ENCODE results near the gene ZBTB37. TPM values are rescaled to one million over a fixed set of nuclear protein-coding genes. Genes with fewer than 3 reads are reported as not detected.
"Not testable (repeated sequence)": the region's sequence is repeated elsewhere in the genome, so short reads cannot be mapped to it uniquely, and the experiment has no call there.

The ZBTB37 gene
- total and polyA plus RNA-seq, 9 donors, result 2.3 to 20.0 (median 14.7) TPM

- DNase-seq, result no peak
- Histone ChIP-seq H3K9me3 (no peaks in the 10 kb centered on the region), H3K4me3 (no peak overlapping the region), H3K4me1 (ENCODE audit: insufficient read depth) (peaks cover 7% of the 10 kb centered on the region), H3K27me3 (no peaks in the 10 kb centered on the region), H3K27ac (no peak overlapping the region), H3K36me3 (no peaks in the 10 kb centered on the region)
- intact Hi-C loops (cut with DNase I), result no loop called here
- no peak for TF ChIP-seq POLR2A (IDR thresholded peaks at IDR 0.05)
- TF ChIP-seq CTCF (IDR thresholded peaks at IDR 0.05), result no peak
- TF ChIP-seq EP300 (IDR thresholded peaks at IDR 0.05), result no peak
- WGBS, 3 donors, result 38 to 93% (median 60%) methylated on average over 2 of the region's 2 CpGs
Observed at GRCh38 chr1:173871500-173871899, 3.3 kb downstream of the ZBTB37 start.

- intact Hi-C loops (cut with DNase I), result no loop called here
- no peak for TF ChIP-seq CTCF (IDR thresholded peaks at IDR 0.05)
- TF ChIP-seq EP300 (IDR thresholded peaks at IDR 0.05), result no peak
- no peak for TF ChIP-seq POLR2A (IDR thresholded peaks at IDR 0.05)
- no peak overlapping the region for H3K27ac ChIP-seq
- no peak overlapping the region for H3K4me3 ChIP-seq
- no peaks in the 10 kb centered on the region for H3K9me3 ChIP-seq
- H3K27me3 ChIP-seq, result no peaks in the 10 kb centered on the region
- H3K36me3 ChIP-seq, result no peaks in the 10 kb centered on the region
- 91 to 97% (median 91%) methylated on average over 5 of the region's 5 CpGs for WGBS, 3 donors
- no peak for DNase-seq
- no peaks in the 10 kb centered on the region for H3K4me1 ChIP-seq (ENCODE audit: insufficient read depth)
Observed at GRCh38 chr1:173876732-173877131, 8.6 kb downstream of the ZBTB37 start.

GRCh38 chr1:173878251-173878650, 10.1 kb downstream of the ZBTB37 start:
- Histone ChIP-seq H3K9me3 (no peaks in the 10 kb centered on the region), H3K36me3 (no peaks in the 10 kb centered on the region), H3K4me3 (no peak overlapping the region), H3K27me3 (no peaks in the 10 kb centered on the region), H3K4me1 (ENCODE audit: insufficient read depth) (no peaks in the 10 kb centered on the region), H3K27ac (no peak overlapping the region)
- DNase-seq, result no peak
- TF ChIP-seq CTCF (IDR thresholded peaks at IDR 0.05), result no peak
- TF ChIP-seq EP300 (IDR thresholded peaks at IDR 0.05), result no peak
- no peak for TF ChIP-seq POLR2A (IDR thresholded peaks at IDR 0.05)
- intact Hi-C loops (cut with DNase I), result no loop called here

- H3K4me1 ChIP-seq (ENCODE audit: insufficient read depth); H3K27me3 ChIP-seq; H3K4me3 ChIP-seq; H3K9me3 ChIP-seq; H3K36me3 ChIP-seq; H3K27ac ChIP-seq; intact Hi-C loops (cut with DNase I); DNase-seq: not testable (repeated sequence)
- WGBS, 3 donors, result 90 to 97% (median 94%) methylated on average over 4 of the region's 4 CpGs
Observed at GRCh38 chr1:173881117-173881516, 12.9 kb downstream of the ZBTB37 start.

GRCh38 chr1:173884701-173885100, 16.5 kb downstream of the ZBTB37 start:
- H3K36me3 ChIP-seq, result no peaks in the 10 kb centered on the region
- H3K4me3 ChIP-seq, result no peak overlapping the region
- H3K9me3 ChIP-seq, result no peaks in the 10 kb centered on the region
- DNase-seq, result no peak
- H3K27ac ChIP-seq, result no peak overlapping the region
- no peaks in the 10 kb centered on the region for H3K4me1 ChIP-seq (ENCODE audit: insufficient read depth)
- intact Hi-C loops (cut with DNase I), result no loop called here
- no peak for TF ChIP-seq EP300 (IDR thresholded peaks at IDR 0.05)
- TF ChIP-seq CTCF (IDR thresholded peaks at IDR 0.05), result no peak
- no peak for TF ChIP-seq POLR2A (IDR thresholded peaks at IDR 0.05)
- 93 to 97% (median 93%) methylated on average over 5 of the region's 5 CpGs for WGBS, 3 donors
- no peaks in the 10 kb centered on the region for H3K27me3 ChIP-seq
